ENCODE data around the gene WLS.

Gene WLS

DNA sequence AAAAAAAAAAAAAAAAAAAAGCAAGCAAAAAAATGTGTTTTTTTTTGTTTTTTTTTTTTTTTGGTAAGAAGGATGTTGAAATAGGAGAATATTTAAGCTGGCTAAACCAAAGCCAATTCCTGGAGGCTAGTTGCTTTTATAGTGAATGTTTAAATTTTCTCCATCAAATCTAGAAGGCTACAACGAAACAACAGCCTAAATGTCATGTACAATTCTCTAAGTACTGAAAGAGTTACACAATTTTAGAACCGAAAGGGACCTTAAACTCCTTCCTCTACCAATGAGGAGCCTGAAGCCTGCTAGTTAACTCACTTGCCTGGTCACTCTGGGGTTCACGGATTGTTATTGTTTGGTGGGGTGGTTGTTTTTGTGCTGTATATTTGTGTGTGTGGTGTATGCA lies 3.5 kb downstream of the WLS start:
- DNase-seq (ENCODE audit: low spot score), result no peak

DNA sequence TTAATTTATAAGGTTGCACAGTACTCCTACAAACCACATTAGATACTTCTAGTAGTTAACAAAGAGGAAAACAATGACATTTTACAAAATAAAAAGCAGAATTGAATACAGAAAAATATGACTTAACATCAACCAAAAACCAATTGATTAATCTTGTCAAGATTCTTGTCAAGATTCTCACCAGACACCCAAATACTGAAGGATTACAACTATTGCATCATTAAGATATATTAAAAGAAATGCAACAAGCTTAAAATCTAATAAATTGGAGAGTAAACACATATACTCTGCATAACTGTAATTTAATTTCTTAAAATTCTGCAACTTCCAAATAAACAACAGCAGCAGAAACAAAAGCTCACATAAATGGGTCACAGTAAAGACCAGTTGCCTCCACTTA lies 4.7 kb downstream of the WLS start:
- no peak for DNase-seq (ENCODE audit: low spot score)

DNA sequence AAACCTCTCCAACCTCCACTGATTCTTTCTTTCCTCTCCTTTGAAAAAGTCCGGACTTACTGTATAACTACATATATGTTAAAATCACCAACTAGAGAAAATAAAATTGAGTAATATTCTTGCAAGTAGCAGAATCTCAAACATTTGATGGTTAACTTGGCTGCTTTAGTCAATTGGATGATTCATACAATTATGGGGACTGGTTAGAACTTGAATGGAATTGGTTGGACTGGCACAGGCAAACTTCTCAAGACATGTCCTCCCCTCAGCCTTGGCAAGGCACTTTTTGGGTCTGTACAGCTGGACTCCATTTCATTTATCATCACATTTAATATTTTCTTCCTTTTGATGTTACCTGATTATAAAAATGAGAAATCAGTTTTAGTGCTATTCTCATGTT lies 6.5 kb downstream of the WLS start:
- no peak for DNase-seq (ENCODE audit: low spot score)

DNA sequence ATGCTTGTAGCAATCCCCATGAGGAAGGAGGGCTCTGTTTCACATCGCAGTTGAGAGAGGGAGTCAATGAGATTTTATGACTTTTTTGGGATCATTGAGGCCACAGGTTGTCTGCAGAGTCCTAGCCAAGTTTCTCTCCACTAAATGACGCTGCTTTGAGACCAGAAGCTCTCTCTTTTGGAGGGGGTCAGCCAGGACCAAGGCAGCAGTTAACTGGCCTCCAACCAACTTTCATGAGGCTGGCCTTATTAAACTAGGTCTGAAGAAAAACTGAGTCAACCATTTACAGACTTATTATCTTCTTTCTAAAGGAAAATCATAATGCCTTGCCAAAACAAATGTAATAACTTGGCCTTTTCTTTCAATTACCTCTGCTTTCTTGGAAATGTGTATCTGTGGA lies 8.6 kb downstream of the WLS start:
- no peak for DNase-seq (ENCODE audit: low spot score)

DNA sequence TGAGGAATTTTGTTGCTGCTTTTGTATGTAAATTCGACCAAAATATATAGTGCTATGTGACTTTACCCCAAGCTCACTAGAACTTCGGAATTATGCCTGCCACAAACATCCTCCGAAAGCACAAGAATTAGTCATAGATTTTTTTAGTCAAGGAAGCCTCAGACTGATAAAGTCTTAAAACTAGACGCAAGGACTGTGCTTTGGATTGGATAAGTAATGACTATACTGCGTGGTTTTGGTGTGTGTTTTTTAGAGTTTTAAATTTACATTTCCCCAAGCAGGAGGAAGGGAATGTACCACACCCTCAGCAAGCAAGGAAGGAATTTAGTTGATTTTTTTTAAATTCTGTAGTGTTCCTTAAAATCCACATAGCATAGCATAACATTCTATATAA lies 10.3 kb downstream of the WLS start:
- DNase-seq (ENCODE audit: low spot score), result no peak

DNA sequence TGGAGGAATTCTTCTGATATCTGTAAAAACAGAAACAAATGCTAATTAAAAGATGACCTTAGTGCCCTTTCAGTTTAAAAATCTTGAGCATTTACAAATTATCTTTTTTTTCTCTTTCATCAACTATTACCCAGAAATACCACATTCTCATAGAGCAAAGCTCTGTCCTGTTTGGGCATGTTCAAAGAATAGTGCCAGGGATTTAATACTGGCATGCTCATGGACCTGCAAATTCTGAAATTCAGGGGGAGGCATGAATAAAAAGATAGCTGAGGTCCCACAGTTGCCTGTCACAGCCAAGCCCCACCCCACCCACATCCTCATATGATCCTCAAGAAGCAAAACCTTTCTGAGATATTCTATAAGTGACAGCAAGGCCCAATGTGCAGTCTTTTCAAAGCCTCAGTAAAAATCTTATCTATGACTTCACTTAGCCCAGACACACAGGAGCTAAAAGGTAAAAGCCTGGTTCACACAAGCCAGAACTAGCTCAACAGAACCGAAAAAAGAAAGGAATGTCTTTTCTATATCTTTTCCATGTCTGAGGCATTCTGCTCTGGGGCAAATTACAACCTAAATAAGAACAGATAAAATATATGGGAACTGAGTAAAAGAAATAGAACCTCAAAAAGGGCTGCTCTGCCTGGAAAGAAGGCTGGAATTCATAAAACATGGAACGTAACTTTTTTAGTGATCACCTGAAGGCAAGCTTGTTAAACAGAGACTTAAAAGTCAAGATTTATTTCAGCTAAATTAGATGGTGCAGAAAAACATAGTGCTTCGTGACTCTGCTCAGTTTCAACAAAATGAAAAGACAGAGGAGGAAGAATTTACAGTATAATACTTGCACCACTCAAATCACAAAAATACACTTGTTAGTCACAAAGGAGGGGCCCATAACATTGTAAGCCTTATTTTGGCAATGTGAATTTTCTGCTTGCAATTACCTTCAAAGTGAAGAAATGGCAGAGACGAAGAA lies 11.0 kb downstream of the WLS start:
- no peak for DNase-seq (ENCODE audit: low spot score)

DNA sequence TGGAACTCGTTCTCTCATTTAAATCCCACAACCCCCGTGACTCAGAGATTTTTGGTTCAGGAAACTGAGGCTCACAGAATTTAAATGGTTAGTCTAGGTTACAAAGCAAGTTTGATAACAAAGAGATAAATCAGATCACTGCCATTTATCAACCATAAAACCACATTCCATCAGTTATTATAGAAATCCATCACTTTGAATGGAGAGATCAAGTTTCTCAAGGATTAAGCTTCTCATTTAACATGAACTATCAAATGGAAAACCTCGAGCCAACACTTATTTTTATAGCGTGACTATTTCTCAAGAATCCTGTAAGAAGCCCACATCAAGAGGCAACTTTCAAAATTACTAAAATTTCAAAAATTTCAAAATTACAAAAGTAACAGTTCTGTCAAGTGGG lies 11.9 kb downstream of the WLS start:
- DNase-seq (ENCODE audit: low spot score), result no peak

DNA sequence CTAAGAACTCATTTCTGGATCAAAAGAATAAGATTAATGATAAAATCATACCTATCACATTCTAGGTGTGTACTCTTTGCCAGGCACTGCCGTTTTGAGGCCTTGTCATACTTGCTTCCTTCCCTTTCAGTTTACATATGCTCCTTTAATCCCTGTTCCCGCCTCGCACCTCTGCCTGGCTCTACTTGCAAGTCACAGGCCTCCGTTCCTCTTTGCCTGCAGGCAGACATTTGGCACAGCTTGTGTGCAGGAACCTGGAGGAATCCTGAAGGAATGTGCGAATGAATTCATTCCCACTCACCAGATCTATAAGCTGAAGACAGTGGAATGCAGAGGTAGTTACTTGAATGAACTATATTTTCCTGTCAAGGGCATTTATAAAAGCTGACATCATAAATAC lies 13.8 kb downstream of the WLS start:
- DNase-seq (ENCODE audit: low spot score), result no peak

DNA sequence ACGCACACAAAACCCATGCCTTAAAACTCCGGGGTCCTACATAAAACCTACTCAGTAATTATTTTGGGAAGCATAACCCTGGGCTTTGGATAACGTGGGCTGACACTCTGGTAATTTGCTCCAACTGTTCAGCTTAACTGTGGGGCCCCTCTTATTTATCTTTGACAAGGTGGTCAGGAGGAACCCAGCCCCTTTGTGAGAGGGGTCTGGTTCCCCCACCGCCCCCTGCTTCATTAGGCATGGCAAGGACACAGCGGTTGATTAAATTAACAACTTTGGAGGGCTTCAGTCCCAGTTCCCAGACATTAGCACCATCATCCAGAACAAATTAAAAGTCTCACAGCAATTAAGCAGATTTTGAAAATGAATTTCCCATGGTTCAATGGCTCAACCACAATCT lies 14.7 kb downstream of the WLS start:
- DNase-seq (ENCODE audit: low spot score), result no peak

DNA sequence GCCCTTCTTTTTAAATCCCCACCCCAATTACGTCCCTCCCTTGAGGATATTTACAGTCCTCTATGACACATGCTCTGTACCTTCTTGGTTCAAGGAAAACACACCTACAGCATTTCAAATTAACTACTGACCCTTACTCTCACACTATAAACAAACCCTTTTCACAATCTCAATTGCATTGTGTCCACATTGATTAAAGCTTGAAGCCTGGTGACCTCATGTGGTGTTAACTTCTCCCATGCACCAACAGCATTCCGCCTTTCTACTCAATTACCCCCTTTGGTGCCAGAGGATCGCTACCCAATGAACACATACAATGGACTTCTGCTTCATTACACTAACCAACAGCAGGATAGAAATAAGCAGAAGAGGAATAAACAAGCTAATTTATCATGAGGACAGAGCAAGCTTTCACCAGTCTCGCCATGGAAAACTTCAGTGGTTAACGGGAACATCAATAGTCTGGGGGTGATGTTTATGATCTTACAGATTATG lies 15.2 kb downstream of the WLS start:
- DNase-seq (ENCODE audit: low spot score), result no peak

DNA sequence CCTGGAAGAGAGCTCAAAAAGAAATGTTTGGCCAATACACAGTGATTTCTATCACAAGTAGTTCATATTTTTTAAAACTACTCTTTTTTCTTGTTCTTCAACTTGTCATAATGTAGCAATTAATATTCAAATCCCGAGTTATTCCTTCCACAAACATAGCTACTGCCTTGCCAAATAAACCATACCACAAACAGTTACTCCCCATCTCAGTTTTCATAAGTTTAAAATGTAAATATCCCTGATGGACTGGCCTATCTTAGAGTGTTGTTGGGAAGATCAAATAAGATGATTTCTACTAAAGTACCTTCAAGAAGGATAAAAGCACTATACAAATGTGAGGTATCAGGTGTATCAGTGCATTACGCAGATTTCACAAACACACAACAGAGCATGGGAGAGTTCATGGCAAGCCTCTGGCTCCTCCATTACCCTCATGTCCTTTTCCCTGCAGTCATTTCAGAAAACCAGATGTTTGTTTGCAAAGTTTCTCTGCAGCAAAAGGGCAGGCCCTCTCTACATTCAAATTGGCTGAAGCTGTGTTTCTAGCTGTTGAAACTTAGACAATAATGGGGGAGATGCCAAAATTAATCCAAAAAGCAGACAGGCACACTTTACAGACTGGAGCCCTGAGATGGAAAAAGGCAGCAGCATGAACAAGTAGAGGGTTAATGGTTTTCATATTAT lies 16.1 kb downstream of the WLS start:
- no peak for DNase-seq (ENCODE audit: low spot score)

DNA sequence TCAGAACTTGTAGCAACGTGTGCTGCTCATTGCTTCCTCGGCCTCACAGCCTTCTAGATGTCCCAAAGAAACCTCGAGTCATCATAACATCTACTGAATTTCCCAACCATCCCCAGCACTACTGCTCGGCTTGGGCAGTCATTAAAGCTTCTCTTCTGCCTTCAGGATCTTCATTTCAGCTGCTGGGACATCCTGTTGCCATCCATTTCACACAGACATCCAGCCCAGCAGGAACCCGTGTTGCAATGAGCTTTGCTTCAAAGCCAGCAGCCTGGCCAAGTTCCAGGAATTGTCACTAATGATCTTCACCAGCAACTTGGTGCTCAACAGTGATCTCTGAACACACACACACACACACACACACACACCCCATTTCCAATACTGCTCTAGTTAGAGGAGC lies 18.5 kb downstream of the WLS start:
- no peak for DNase-seq (ENCODE audit: low spot score)

DNA sequence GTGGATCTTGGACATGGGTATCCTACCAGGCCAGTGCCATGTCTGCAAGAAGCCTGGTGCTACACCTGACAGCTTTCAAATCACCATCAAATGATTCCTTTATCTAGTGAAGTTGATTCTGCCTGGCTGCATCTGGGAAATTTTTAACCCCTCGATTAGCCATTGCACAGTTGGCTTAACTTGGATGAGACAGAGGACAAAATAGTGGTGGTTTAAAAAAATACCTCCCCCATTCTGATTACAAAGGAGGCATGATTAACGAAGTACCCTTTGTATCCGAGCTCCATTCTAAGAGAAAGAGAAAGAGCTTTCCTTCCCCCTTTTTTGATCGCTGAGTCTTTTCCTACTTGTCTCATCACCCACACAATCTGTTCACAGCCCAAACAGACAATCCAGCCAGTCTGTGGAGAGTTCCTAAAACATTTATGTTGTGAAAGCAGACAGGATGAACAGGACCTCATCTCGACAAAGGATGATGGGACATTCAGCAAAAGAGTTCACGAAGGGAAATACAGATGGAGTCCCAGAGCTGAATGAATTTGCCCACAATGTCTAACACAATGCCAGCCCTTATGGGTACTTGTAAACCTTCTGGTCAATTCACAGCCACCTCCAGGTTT lies 20.5 kb downstream of the WLS start:
- DNase-seq (ENCODE audit: low spot score), result no peak

DNA sequence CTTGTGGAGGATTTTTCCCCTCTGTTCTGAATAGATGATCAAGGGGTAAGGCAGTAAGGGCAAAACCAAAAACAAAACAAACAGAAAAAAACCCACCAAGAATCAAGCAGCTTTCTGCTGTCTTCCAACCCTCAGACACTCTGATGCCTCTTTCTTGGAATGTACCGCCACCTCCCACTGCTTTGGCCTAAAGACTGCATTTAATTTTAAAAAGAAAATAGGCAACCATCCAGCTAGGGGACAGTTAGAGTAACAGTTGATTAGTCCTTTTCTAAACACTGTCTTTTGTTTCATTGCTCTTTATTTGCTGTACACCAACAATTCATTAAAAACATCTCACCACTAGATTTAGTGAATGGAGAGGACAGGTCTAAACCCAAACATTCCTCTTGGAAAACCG lies 21.5 kb downstream of the WLS start:
- DNase-seq (ENCODE audit: low spot score), result no peak

DNA sequence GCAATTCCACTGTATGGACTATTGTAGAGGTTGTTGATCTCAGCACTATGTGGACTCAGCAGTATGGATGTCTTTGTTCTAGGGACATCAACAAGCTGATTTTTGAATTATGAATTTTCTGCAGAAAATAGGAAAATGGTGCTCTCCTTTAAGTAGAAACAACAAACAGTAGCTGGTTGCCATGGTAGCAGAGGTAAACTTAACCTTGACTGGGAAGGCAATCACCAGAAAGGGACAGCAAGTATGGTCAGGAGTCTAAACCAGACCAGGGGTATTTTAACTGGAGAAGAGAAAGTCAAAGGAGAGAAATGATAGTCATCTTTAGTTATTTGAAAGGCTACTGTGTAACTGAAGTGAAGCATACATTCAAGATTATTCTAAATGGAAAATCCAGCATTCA lies 22.3 kb downstream of the WLS start:
- DNase-seq (ENCODE audit: low spot score), result no peak

DNA sequence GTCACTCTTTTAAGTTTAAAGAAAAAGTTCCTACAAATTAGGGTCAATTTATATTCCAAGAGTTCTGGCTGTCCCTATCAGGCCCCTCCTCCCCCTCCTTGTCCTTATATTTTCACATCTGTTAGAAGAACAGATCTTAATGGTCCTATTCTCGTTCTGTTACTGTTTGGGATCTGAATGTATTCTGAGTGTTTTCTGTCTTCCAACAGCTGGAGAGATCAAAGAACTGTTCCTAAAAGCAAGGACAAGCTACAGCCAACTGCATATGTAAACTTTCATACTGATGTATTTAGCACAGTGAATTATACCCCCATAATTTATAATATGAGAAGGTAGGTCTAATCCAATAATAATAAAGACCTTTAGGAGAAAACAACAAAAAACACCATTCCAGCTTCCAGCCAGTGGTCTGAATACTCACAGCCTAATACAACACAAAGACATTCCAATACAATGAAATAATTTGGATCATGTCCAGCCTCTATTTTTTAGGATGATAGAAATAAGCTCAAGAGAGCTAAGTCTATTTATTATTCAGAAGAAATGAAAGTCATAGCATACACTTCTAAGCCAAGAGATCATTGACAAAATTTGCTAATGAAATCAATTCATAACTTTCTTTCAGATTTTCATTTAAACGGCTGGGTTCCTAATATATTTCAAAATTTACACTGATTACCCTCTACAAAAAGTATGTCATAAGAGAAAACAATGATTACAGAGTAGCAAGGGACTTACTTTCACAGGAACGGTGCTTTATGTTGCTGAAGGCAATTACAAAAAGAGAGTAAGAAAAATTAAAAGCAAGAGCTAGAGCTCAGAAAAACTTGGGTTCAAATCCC lies 25.3 kb downstream of the WLS start:
- DNase-seq (ENCODE audit: low spot score), result no peak

DNA sequence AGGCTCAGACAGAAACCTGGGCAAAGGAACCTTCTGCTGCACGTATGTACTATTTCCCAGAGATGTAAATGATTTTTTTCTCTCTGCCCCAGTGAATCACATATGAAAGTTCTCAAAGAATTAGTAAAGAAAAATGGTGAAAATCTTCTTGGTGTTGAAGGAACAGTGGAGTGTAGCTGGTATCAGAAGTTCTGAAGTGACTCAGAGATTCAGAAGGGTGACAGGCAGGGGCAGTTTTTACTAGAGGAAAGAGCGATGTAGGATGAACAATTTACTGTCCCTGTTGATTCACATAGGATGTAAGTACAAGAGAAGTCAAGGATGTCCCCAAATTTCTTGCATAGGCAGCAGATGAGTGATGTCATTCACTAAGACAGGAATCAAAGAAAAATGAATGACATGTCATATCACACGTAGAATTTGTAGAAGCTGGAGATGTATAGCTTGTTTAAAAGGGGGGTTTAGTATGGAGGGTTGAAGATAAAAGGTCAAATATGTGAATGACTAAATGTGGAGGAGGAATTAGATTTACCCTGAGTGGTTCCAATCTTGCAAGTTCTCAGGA lies 26.4 kb downstream of the WLS start:
- DNase-seq (ENCODE audit: low spot score), result no peak

DNA sequence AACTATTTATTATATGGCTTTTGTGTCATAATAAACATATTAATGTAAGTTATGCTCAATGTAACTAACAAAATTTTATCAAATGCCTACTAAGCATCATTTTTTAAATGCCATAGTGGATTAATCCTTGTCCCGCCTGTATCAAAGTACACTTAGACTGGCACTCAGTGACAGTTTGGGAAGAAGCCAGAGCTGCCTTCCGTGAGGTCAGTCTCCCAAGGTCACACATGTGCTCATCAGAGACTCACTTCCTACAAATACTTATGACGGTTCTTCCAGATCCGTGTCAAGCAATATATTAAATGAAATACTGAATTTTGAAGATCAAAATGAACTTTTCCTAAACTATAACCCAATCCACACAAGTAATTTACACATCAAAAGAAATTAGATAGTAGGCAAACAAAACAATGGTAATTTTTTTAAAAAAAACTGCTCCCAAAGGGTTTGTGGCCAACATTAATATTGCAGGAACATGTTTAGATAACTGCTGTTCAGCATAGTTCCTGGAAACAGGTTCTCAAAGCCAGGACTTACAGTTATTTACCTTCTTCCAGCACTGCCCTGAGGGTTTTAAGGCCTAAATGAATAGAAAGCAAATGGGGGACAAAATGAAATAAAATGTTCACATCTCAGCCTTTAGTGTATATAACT lies 27.2 kb downstream of the WLS start:
- DNase-seq (ENCODE audit: low spot score), result no peak

DNA sequence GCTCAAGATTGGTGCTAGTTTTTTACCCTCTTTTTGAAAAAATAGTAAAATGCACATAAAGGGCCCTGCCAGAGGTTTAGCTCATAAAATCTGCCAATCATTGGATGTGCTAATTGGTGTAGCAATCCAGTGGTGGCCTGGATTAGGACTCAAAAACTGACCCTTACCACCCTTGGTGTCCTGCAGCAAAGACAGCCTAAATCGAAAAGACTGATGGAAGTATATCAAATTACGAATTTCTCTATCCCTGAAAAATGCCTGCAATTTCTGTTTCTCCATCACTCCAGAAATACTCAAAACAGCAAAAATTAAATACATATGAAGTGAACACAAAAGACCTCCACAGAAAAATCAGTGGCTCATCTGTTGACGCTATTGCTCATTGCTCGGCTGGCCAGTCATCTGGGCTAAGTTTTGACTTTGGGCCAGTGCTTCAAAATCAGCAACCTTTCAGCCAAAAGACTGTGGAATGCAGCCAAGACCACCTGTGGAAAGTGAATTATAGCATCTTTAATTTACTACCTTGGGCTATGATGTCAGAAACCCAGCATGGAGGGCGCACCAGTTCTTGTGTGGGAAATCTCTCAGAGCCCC lies 30.0 kb downstream of the WLS start:
- DNase-seq (ENCODE audit: low spot score), result no peak

DNA sequence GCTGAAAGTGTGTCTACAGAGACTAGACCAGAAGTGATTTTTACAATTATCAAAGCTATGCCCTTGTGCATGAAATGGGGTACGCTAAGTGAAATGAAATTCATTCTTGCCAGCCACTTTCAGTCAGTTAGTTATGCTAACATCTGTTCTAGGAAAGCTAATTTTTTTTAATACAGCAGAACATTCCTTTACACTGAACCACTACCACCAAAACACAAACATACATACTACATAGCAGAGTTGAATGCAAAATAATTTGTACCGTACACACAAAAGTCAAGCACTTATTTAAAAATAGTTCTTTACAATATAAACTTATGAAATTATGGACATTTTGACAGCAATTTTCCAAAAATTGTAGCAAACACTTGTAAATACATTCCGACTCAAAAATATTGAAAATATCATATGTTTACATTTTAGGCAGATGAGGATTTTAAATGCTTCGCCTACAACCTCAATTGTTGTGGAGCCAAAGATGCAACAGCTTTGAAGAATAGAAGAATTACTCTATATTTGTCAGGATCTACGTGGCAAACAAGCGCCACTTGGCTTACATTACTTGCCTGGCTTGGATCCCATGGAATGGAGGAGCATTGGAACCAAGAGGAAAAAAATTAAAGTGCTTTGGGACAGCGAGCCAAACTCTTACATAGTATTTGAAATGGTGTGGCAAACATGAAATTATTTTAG lies 30.6 kb downstream of the WLS start:
- no peak for DNase-seq (ENCODE audit: low spot score)
